ENCODE measurements around the gene MGME1.

DNA sequence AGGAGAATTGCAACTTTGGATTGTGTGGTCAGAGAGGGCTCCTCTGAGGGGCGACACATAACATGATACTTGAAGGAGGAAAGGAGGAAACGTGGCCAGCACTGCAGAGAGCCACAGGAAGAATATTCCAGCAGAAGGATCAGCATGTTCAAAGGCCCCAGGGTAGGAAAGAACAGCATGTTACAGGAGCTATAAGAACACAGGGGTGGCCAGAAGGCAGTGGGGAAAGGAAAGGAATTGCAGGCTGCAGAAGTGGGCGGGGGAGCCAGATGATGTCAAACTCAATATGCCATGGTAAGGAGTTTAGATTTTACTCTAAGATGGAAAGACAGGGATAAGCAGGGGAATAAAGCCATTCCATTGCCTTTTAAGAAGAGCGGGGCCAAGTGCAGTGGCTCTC is 30.7 kb downstream of the MGME1 start:
- TF ChIP-seq, protein P1, sequence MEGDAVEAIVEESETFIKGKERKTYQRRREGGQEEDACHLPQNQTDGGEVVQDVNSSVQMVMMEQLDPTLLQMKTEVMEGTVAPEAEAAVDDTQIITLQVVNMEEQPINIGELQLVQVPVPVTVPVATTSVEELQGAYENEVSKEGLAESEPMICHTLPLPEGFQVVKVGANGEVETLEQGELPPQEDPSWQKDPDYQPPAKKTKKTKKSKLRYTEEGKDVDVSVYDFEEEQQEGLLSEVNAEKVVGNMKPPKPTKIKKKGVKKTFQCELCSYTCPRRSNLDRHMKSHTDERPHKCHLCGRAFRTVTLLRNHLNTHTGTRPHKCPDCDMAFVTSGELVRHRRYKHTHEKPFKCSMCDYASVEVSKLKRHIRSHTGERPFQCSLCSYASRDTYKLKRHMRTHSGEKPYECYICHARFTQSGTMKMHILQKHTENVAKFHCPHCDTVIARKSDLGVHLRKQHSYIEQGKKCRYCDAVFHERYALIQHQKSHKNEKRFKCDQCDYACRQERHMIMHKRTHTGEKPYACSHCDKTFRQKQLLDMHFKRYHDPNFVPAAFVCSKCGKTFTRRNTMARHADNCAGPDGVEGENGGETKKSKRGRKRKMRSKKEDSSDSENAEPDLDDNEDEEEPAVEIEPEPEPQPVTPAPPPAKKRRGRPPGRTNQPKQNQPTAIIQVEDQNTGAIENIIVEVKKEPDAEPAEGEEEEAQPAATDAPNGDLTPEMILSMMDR (IDR thresholded peaks at IDR 0.05), result no peak
- no peak for TF ChIP-seq POLR2A (IDR thresholded peaks at IDR 0.05)
- TF ChIP-seq EP300 (IDR thresholded peaks at IDR 0.05), result no peak
